ENCODE results near the gene OR7A5. TPM values are rescaled to one million over a fixed set of nuclear protein-coding genes. Genes with fewer than 3 reads are reported as not detected.
"Not testable (repeated sequence)": the region's sequence is repeated elsewhere in the genome, so short reads cannot be mapped to it uniquely, and the experiment has no call there.

Gene OR7A5
- 0.21 and 0.67 TPM in 2 replicates for total RNA-seq
- 0.06 TPM for polyA plus RNA-seq (2012)

DNA sequence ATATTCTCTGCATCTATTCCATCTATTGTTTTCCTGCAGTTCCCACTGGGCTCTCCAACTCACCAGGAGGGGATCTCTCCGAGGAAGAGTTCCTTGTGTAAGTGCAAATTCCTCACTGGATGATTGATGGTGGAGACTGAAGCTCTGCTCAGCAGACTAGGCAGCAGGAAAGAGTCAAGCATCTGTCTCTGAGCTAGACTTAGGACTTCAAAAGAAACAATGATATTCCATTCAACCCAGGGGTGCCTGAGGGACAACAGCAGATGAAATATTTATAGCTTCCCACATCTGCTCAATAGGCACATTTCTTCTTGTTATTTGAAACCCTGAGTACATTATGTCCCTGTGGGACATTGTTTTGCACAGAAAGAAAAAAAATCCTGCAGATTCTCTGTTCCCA lies at the start of gene OR7A5, which contains the start of gene OR7C1:
OR7A5 (minus strand) TSS at position 175 of the 400 bp plus-strand sequence. CDS start 6,944 bp downstream, outside the sequence.
OR7C1 (minus strand) TSS at position 175 of the 400 bp plus-strand sequence. CDS start 35,049 bp downstream, outside the sequence.
- peak; percentile 48 for DNase-seq (ENCODE audit: low read depth)

DNA sequence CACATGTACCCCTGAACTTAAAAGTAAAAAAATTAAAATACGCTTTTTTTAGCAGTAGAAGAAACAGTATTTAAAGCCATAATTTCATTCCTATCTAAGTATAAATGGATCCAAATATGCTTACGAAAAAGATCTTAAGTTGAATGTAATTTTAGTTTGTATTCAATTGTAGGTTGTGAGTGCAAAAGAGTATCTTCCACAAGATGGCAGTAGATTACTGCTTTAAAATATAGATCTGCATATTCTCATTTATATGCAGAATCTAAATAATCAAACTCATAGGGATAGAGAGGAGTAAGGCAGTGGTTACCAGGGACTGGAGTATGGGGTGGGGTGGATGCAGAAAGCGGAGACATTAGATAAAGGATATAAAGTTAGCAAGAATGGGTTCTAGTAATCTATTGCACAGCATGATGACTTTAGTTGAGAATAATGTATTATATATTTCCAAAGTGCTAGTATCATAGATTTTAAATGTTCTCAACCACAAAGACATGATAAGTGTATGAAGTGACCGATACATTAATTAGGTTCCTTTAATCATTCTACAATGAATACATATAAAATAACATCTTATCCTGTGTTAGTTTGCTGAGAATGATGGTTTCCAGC lies 36.7 kb upstream of the OR7A5 start:
- DNase-seq (ENCODE audit: low read depth), result peak; percentile 8

DNA sequence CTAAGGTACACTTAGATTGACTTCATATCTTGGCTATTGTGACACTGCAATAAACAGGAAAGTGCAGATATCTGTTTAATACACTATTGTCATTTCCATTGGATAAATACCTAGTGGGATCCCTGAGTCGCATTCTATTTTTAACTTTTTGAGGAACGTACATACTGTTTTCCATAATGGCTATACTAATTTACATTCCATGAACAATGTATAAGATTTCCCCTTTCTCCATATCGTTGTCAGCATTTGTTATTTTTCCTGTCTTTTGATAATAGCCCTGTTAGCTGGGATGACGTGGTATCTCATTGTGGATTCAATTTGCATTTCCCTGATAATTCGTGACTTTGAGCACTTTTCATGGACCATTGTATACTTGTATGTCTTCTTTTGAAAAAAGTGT lies 33.5 kb upstream of the OR7A5 start:
- DNase-seq (ENCODE audit: low read depth), result no peak

DNA sequence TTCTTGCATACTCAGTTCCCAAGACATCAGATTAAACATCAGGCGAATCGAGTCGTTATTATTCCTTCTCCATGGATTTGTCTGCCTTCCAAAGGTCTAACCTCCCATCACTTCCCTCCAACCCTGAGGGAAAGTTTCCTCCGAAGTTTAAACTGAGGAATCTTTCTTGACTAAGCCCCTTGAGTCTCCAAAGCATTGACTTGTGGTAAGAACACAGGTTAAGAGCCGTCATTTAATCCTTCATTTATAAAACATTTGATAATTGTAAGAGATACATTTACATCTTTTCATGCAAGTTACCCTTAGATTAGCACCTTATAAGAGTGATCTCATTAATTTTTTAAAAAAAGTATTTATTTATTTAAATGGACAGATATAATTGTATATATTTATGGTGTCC lies 13.8 kb upstream of the OR7A5 start, which contains the start of gene OR7A10:
OR7A10 (minus strand) TSS at position 101 of the 400 bp plus-strand sequence. CDS start 7,045 bp downstream, outside the sequence.
- no peak for DNase-seq (ENCODE audit: low read depth)

DNA sequence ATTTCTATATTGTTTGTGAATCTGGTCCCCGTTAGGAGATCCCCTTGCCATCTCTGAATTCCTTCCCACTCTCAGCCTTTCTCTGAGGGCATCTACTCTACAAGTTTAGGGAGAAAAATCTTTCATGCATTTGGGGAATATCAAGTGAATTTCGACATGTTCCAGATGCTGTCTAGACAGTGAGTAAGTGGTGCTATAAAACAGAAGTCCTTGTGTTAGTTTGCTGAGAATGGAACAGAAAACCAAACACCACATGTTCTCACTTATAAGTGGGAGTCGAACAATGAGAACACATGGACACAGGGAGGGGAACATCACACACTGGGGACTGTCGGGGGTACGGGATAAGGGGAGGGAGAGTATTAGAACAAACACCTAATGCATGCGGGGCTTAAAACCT lies 8.6 kb upstream of the OR7A5 start:
- no peak for DNase-seq (ENCODE audit: low read depth)

DNA sequence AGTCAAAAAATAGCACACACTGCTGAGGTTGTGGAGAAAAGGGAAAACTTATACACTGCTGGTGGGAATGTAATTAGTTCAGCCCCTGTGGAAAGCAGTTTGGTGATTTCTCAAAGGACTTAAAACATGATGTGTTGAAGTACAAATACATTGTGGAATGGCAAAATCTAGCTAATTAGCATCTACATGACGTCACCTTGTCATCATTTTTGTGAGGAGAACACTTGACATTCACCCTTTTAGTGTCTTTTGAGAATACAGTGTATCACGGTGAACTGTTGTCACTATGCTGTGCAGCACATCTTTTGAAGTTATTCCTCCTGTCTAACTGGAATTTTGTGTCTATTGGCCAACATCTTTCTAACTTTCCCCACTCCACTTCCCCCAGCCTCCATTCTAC lies 8.2 kb upstream of the OR7A5 start:
- no peak for DNase-seq (ENCODE audit: low read depth)

DNA sequence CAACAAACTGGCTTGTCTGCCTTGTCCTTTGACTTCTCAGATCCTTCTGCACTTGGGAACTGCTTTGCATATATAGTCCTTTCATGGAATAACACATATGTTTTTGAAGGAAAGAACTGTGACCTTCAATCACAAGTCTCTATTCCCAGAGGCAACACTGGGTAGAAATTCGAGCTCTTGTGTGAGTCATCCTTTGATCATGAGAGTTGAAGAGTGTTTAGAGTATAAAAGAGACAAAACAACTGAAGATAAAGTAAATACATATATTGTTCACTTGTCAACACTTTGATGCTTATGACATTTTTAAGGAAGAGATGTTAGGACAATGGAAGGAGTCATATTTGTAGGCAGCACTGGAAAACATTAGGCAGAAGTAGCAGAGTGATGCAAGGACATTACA lies 5.2 kb upstream of the OR7A5 start:
- peak; percentile 20 for DNase-seq (ENCODE audit: low read depth)

DNA sequence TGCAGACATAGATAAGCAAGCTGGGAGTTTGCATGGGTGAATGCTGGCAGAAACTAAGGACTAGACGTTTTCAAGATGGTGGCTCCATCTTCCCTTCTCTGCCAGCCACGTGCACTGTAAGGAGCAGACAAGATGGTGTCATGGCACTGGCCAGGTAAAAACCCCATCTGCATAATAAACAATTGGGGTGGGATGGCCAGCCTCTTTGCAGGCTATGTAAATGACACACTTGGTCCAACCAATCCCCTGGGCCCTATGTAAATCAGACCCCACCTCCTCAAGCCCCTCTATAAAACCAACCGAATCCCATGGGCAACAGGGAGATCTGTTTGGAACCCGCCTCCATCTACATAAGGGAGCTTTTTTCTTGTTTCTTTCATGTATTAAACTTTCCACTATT lies 2.4 kb upstream of the OR7A5 start:
- no peak for DNase-seq (ENCODE audit: low read depth)

DNA sequence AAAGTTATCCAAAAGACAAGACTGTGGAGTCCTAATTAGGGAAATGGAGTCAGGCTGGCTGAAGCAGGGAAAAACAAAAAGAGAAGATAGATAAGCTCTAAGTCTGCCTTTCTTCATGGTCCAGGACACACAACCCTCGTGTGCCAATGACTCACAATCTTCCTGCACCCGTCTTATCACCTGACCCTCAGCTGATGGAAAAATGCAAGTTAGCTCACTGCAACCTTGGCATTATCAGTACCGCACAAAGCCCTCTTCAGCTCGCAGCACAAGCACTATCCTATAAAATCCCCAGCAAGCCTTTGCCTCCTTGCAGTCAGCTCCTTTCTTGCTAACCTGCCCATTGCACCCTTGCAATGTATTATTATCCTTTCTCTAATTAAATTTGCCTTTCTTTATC lies 4.3 kb downstream of the OR7A5 start:
- DNase-seq (ENCODE audit: low read depth), result no peak

DNA sequence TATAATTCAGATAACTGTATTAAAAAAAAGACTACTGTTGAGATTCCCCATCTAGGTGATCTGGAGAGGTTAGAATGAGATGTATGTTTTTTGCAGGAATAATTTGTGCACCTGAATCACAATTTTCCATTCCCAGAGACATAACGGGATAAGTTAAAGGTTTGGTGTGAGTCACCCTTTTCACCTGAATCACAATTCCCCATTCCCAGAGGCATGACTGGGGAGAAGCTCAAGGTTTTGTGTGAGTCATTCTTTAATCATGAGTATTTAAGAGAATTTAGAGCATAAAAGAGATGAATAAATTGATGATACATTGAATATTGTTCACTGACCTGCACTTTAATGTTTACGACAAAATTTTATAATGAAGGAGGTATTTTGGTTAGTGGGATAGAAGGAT lies 9.0 kb downstream of the OR7A5 start:
- DNase-seq (ENCODE audit: low read depth), result no peak

DNA sequence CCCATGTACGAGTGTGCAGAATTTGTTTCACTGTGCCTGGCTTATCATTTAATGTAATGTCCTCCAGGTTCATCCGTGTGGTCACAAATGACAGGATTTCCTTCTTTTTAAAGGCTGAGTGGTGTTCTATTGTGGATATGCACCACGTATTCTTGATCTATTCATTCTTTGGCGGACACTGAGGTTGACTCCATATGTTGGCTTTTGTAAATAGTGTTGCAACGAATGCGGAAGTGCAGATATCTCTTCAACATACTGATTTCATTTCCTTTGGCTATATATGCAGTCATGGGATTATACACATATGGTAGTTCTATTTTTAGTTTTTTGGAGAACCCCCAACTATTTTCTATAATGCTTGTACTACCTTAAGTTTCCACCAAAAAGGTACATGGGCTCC lies 13.0 kb downstream of the OR7A5 start:
- no peak for DNase-seq (ENCODE audit: low read depth)

DNA sequence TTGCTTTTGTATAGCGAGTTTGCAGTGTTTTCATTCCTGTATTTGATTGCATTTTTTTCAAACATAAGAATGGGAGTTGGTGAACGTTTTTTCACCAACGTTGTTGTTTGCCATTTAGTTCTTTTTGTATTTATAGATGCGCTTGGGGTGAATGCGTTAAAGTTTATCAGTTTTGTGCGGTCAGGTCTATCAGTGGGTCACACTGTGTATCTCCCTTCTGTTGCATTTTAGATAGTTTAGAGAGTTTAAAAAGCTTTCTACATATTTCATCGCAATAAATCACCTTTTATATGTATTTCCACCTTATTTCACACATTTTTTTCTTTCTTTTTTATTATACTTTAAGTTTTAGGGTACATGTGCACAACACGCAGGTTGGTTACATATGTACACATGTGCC lies 16.4 kb downstream of the OR7A5 start:
- no peak for DNase-seq (ENCODE audit: low read depth)

DNA sequence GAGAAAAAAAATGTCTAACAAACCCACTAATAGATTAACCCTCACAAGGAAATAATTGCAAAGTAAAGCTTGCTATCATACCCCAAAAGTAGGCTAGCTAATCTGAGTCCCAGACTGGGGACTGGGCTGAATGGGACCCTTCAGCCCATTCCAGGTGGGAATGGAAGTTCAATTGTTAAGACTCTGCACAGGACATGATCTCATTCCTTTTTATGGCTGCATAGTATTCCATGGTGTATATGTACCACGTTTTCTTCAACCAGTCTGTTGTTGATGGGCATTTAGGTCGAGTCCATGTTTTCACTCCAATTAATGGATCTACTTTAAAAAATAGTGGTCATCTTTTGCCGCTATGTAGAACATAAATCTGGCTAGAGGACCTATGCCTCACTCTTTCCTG lies 17.9 kb downstream of the OR7A5 start:
- DNase-seq (ENCODE audit: low read depth), result no peak

DNA sequence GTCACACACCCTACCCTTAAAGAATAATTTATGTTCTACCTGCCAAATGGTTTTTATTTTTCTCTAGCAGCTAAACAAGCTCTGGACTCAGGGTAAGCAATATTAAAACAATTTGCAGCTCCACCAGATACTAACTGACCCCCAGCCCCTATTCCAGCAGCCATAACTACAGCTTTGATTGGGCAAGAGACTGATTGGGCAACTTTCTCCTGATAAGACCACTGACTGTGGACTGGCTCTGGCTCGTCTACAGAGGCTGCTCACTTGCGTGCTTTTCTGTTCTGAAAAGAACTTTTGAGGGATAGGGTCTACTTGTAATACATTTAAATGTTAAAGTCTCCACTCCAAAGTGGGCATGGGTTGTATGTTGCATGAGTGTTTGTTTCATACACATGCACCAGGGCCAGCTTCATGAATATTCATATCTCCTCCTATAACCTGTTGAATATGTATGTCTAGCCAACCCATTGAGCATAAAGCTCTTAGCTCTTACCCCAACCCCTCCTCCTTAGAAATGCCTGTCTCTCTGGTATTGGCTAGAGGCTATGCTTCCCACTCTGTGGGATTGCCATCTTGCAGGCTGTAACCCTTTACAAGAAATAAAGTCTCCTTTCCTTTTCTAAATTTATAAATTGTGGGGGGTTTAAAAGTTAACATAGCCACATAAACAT lies 19.9 kb downstream of the OR7A5 start:
- no peak for DNase-seq (ENCODE audit: low read depth)

DNA sequence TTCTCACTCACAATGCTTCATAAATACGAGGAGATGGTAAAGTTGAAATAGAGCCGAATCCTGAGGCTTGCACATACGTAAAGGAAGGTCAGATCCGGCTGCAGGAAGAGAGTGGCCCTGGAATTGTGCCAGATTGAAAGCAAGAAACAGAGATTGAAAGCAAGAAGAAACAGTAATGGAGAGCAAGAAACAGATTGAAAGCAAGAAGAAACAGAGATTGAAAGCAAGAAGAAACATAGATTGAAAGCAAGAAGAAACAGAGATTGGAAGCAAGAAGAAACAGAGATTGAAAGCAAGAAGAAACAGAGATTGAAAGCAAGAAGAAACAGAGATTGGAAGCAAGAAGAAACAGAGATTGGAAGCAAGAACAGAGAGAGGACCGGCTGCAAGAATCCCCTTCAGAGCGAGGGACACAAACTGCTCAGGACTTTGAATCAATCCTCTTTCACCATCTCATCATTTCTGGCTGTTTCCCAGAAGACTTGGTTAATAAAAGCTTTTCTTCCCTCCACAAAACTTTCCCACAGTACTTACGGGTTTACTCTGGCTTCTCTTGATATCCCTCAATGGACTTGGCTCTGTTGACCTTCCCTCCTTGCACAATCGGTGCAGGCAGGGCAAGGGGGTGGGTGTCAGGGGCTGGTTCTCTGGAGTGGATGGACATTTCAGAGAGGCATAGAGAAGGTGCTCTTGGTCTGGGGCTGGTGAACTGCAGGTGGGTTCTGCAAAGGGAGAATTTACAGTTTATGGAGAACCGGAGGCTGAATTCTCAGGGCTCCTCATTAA lies 25.5 kb downstream of the OR7A5 start:
- no peak for DNase-seq (ENCODE audit: low read depth)

DNA sequence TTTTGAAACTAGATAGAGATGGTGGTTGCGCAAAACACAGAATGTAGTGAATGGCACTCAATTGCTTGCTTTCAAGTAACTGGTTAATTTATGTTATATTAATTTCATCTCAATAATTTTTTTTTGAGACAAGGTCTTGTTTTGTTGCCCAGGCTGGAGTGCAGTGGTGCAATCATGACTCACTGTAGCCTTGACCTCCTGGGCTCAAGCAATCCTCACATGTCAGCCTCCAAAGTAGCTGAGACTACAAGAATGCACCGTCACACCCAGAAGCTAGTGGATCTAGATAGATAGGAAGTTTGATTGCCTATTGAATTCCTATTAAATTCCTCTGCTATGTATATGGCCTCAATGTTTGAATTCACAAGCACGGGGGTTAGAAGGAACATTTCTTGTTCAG lies 30.2 kb downstream of the OR7A5 start:
- no peak for DNase-seq (ENCODE audit: low read depth)

DNA sequence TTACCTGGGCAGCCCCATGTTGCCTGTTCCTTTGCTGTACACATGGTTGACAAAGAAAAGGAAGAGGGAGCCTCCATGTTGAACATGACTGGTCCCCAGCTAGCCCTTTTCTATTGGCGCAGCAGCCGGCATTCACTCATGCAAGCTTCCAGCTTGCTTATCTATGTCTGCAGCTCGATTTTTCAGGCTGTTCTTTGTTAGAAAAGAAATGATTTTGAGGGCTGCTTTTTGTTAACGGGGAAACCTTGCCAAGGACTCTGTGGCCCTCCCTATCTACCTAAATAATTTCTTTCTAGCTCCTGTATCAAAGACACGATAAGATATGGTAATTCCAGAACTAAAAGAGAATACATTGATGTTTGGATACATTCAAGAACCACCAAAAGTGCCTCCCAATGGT lies 36.2 kb downstream of the OR7A5 start:
- DNase-seq (ENCODE audit: low read depth), result no peak

DNA sequence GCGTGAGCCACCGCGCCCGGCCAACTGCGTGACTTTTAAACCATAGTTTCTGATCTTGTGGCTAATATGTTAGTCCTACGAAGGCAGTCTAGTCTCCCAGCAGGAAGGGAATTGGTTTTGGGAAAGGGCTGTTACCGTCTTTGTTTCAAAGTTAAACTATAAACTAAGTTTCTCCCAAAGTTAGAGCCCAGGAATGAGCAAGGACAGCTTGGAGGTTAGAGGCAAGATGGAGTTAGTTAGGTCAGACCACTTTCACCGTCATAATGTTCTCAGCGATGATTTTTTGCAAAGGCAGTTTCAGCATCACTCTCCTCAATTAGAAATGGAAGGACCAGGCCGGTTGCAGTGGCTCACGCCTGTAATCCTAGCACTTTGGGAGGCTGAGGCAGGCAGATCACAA lies 39.0 kb downstream of the OR7A5 start:
- no peak for DNase-seq (ENCODE audit: low read depth)

DNA sequence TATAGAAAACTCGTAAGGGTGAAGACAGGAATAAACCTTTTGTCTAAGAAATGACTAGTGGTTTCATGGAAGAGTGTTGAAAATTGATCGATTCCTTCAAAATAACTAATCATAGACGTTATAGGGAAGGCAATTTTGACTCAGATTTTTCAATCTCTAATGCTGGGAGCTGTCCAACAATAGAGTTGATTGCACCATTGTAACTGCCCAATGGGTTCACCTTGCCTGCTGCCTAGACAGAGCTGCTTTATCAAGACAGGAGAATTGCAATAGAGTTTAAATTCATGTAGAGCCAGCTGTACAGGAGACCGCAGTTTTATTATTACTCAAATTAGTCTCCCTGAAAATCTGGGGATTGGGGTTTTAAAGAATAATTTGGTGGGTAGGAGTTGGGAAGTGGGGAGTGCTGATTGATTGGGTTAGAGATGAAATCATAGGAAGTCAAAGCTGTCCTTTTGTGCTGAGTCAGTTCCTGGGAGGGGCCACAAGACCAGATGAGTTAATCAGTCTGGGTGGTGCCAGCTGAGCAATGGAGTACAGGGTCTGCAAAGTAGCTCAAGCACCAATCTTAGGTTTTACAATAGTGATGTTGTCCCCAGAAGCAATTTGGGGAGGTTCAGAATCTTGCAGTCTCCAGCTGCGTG lies 39.8 kb downstream of the OR7A5 start:
- DNase-seq (ENCODE audit: low read depth), result no peak

DNA sequence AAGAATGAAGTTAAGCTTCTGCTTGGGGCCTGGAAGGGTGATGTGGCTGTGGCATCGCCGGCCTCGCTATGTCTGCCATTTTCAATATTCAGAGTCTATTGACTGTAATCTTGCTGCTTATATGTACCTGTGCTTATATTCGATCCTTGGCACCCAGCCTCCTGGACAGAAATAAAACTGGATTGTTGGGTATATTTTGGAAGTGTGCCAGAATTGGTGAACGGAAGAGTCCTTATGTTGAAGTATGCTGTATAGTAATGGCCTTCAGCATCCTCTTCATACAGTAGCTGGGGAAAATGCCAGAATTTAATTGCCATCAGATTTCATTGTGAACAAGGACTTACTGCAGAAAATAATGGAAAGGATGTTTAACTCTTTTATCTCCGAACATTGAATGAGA lies 42.7 kb downstream of the OR7A5 start:
- not testable (repeated sequence) for DNase-seq (ENCODE audit: low read depth)

DNA sequence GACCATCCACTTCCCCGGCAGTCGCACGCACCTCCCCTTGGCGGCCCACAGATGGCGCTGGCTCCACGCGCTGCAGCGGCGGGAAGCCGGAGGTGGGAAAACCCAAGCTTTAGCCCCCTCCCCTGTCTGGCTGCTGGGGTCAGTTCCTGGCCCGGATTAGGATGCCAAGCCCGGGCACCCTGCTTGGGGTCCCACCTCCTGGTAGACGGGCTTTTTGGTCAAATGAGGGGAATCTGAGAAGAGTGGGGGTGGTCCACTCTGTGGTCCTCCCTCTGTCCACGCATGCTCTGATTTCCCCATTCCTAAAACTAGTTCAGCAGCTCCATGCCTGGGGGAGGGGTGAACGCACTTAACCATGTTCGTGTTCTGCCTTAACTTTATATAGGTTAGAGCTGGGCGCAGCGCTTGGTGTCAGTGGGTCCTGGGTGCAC lies 48.5 kb downstream of the OR7A5 start:
- peak; percentile 18 for DNase-seq (ENCODE audit: low read depth)
